Right lobe of liver (tissue), 6 donors: ENCODE measurements around the gene RBBP5. TPM values are rescaled to one million over a fixed set of nuclear protein-coding genes. Genes with fewer than 3 reads are reported as not detected.

Source experiments
- ATAC-seq, 4 donors: fragments of 200-7000 bp; cut with Tn5 transposase; one replicate each; pipeline ENCODE4 v1.9.1; 2020; ENCODE audit warnings: mild to moderate bottlenecking in 4 of 4, moderate library complexity in 4 of 4
- DNase-seq, 3 donors: peaks; one replicate each; pipeline ENCODE4 v3.0.0-alpha.2; 2020
- H3K27ac ChIP-seq, 3 donors: fragments of 200-600 bp; one replicate each; pipeline ENCODE4 v1.8.0; 2022
- H3K27me3 ChIP-seq, 2 donors: fragments of 200-600 bp; one replicate each; pipeline ENCODE4 v1.8.0; 2022
- H3K36me3 ChIP-seq, 4 donors: fragments of 200-600 bp; sonication (generic) in 1 of 4; one replicate each; pipeline versions ENCODE4 v1.5.1 to v1.8.0; 2017 to 2022; ENCODE audit warnings: control low read depth in 1 of 4
- H3K4me1 ChIP-seq, 4 donors: fragments of 200-600 bp; sonication (generic) in 1 of 4; one replicate each; pipeline versions ENCODE4 v1.5.1 to v1.8.0; 2017 to 2022; ENCODE audit warnings: control low read depth in 1 of 4
- H3K4me3 ChIP-seq, 3 donors: fragments of 200-600 bp; one replicate each; pipeline ENCODE4 v1.8.0; 2022
- H3K9me3 ChIP-seq, 4 donors: fragments of 200-600 bp; sonication (generic) in 1 of 4; one replicate each; pipeline versions ENCODE4 v1.5.1 to v1.8.0; 2017 to 2022; ENCODE audit warnings: control low read depth in 1 of 4
- CTCF ChIP-seq, 4 donors: fragments of 200-600 bp in 3 of 4; fragments of 450-650 bp in 1 of 4; IDR thresholded peaks; one replicate each; pipeline versions ENCODE4 v1.5.1 to v1.8.0; 2016 to 2022; ENCODE audit warnings: antibody characterized with exemption in 4 of 4, mild to moderate bottlenecking in 2 of 4
- POLR2A ChIP-seq: fragments of 450-650 bp; IDR thresholded peaks from one replicate; pipeline ENCODE4 v1.6.1; 2017; ENCODE audit warnings: antibody characterized with exemption, mild to moderate bottlenecking
- WGBS: methylation state at CpG from one replicate; pipeline ENCODE4 v1.1.6; 2018; ENCODE audit warnings: low coverage, low lambda C conversion rate; ENCODE audit not compliant: insufficient coverage; ENCODE audit errors: missing lambda C conversion rate; 5-methylcytosine and 5-hydroxymethylcytosine counted together
- intact Hi-C, 2 donors: fragments of 100-400 bp; cut with DNase I; formaldehyde crosslinking; loops; one replicate each; pipeline versions ENCODE4 v1.11.2 to v1.14.1; 2022
- total RNA-seq, 6 experiments: library from RNA; depleted of rRNA in 2 of 6; stranded (reverse); fragments of >200 nt in 2 of 6; fragmentation: NEBNext Ultra II Directional in 3 of 6; extraction: Animal tissue kit (Norgen Biotek cat#: 25700) in 3 of 6; gene quantifications; one replicate each; pipeline versions ENCODE4 v1.1.0 to v1.2.4, GENCODE V29; 2016 to 2023
- donor health status: DM: no; HTN: yes; CAD: no.
- donor health status: DM: no; HTN: no; CAD: no.
- donor health status: DM: no; HTN: no; CAD: no.
- donor health status: DM: no; HTN: yes; CAD: no.
- donor health status: DM: no; HTN: yes; CAD: no.

RBBP5 gene
- total RNA-seq, 6 experiments from 2014 or later: 8.7 to 12.3 (median 10.0) TPM

DNA sequence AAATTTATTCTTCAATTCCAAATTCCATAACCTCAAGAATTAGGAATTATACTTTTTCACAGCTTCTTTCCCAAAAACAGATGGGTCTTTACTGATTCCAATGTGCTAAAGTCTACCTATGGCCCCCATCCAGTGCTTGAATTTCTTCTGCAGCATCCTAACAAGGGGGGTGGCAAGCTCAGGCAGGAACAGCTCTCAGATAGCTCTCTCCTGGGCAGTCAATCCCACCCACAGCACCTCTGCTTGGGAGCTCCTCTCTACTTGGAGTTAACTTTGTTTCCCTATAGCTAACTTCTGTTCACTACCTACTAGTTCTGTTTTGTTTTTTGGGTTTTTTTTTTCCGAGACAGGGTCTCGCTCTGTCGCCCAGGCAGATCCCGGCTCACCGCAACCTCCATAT lies 12.1 kb downstream of the RBBP5 start:
- ATAC-seq (no peak), DNase-seq (no peak)
- H3K36me3 ChIP-seq: peaks cover 0 to 50% (median 7%) of the 10 kb centered on the region in 4 donors
- no peaks in the 10 kb centered on the region for H3K27me3 ChIP-seq
- TF ChIP-seq CTCF (IDR thresholded peaks at IDR 0.05) (no peak), POLR2A (no peak)
- no peaks in the 10 kb centered on the region for H3K4me1 ChIP-seq
- no peak overlapping the region for H3K4me3 ChIP-seq
- 97% methylated on average over 5 of the region's 5 CpGs for WGBS
- no peak overlapping the region for H3K27ac ChIP-seq
- no peaks in the 10 kb centered on the region for H3K9me3 ChIP-seq
- intact Hi-C loops: no loop called here

DNA sequence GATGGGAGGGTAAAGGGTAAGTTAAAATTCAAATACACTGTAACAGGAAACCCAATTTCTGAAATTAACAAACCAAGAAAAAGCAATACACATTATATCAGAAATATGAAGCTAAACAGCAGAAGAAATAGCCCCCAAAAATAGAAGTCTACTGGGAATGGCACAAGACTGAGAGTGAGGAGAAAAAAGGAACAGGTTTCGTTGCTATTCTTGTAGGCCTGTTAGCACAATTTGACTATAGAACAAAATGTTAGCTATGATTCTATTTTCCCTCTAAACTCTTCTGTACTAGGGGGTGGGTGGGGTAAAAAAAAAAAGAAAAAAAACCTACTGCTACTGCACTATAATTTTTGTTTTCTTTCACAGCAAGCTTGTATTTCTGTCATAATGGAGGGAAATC lies 12.5 kb downstream of the RBBP5 start:
- intact Hi-C loops: no loop called here
- Histone ChIP-seq H3K9me3 (no peaks in the 10 kb centered on the region), H3K4me1 (no peaks in the 10 kb centered on the region), H3K27me3 (no peaks in the 10 kb centered on the region), H3K27ac (no peak overlapping the region), H3K36me3 (peaks cover 0 to 50% (median 7%) of the 10 kb centered on the region in 4 donors), H3K4me3 (no peak overlapping the region)
- 100% methylated on average over 1 of the region's 1 CpG for WGBS
- TF ChIP-seq CTCF (IDR thresholded peaks at IDR 0.05) (no peak), POLR2A (no peak)
- ATAC-seq (no peak), DNase-seq (no peak)

DNA sequence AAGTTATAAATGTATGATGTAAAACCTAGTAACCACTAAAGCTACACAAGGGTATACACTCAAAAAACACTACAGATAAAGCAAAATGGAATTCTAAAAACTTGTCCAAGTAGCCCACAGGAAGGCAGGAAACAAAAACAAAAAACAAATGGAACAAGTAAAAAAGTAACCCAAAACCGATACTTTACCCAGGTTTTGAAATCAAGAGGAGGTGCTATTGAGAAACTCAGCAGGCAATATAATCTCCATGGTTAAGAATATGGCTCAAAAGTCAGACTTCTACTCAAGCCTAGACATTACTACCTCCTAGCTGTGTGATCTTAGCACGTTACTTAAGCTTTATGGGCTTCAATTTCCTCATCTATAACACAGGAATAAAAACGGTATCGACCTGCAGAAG lies 13.3 kb downstream of the RBBP5 start:
- H3K9me3 ChIP-seq: no peaks in the 10 kb centered on the region
- H3K36me3 ChIP-seq: peaks cover 0 to 50% (median 7%) of the 10 kb centered on the region in 4 donors
- no peak overlapping the region for H3K27ac ChIP-seq
- H3K4me1 ChIP-seq: no peaks in the 10 kb centered on the region
- no peak overlapping the region for H3K4me3 ChIP-seq
- ATAC-seq (peak in 1 of 4 donors; percentile 50), DNase-seq (no peak)
- intact Hi-C loops: no loop called here
- no peaks in the 10 kb centered on the region for H3K27me3 ChIP-seq
- 64% methylated on average over 4 of the region's 4 CpGs for WGBS
- TF ChIP-seq POLR2A: no peak
- TF ChIP-seq CTCF (IDR thresholded peaks at IDR 0.05): no peak

DNA sequence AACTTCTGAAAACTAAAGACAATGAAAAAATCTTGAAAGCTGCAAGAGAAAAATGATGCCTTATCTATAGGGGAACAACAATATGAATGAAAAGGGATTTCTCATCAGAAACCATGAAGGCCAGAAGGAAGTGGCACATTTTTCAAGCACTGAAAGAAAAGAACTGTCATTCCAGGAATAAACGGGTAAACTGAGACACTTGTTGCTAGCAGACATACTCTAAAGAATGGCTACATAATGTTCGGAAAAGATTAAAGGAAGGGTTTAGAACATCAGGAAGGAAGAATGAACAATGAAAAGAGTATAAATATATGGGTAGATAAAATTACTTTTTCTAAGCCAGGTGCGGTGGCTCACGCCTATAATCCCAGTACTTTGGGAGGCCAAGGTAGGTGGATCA lies 14.5 kb downstream of the RBBP5 start:
- no peak for DNase-seq
- TF ChIP-seq CTCF (IDR thresholded peaks at IDR 0.05): no peak
- intact Hi-C loops: no loop called here
- Histone ChIP-seq H3K36me3 (peaks cover 0 to 50% (median 11%) of the 10 kb centered on the region in 4 donors), H3K27me3 (no peaks in the 10 kb centered on the region), H3K4me1 (no peaks in the 10 kb centered on the region), H3K4me3 (no peak overlapping the region), H3K27ac (no peak overlapping the region), H3K9me3 (no peaks in the 10 kb centered on the region)
- WGBS: 90% methylated on average over 4 of the region's 4 CpGs
- no peak for ATAC-seq

- WGBS: 97% methylated on average over 3 of the region's 3 CpGs
- H3K36me3 ChIP-seq: peaks cover 8 to 90% (median 34%) of the 10 kb centered on the region in 4 donors
These were observed 19.4 kb downstream of the RBBP5 start for GRCh38 chr1:205102404-205102803.

More at GRCh38 chr1:205102404-205102803, 19.4 kb downstream of the RBBP5 start:
- Histone ChIP-seq H3K27ac (no peak overlapping the region), H3K4me3 (no peak overlapping the region), H3K27me3 (no peaks in the 10 kb centered on the region), H3K9me3 (no peaks in the 10 kb centered on the region), H3K4me1 (no peaks in the 10 kb centered on the region)
- no peak for ATAC-seq
- no peak for DNase-seq
- intact Hi-C loops: no loop called here
- TF ChIP-seq POLR2A (no peak), CTCF (IDR thresholded peaks at IDR 0.05) (no peak)
